HepG2 (cell line): ENCODE results near the gene MAP1B. TPM values are rescaled to one million over a fixed set of nuclear protein-coding genes. Genes with fewer than 3 reads are reported as not detected.

Source experiments
- ATAC-seq: fragments of 200-7000 bp; cut with Tn5 transposase; 3 replicates; pipeline ENCODE4 v1.9.1; 2020; ENCODE audit warnings: mild to moderate bottlenecking, moderate library complexity
- BruUV-seq: library from RNA; stranded (reverse); fragments of 400-500 nt; replicated peaks from 2 replicates; lab custom pipeline; 2021; lab: Mats Ljungman, UMichigan
- CTCF ChIA-PET: fragments of 300-600 bp; formaldehyde crosslinking; extraction: SDS; loops from one replicate; lab custom pipeline; 2021; ENCODE audit warnings: low total read pairs, inconsistent platforms, low intra/inter-chr PET ratio; lab: Yijun Ruan, JAX
- POLR2A ChIA-PET: fragments of 350-600 bp; sonication (Branson Sonifier 250); formaldehyde crosslinking; loops from one replicate; lab custom pipeline; 2020; ENCODE audit warnings: antibody characterized with exemption, inconsistent platforms; lab: Yijun Ruan, JAX
- DNase-seq: peaks from one replicate; pipeline ENCODE4 v3.0.0-alpha.2; 2015; ENCODE audit warnings: low spot score
- FAIRE-seq: peaks from 3 replicates; lab custom pipeline; 2011; peaks lifted over from hg19 to GRCh38; lab: Jason Lieb, UNC
- H2AFZ ChIP-seq: one replicate; pipeline ENCODE4 v1.6.1; 2011; ENCODE audit warnings: low read length, inconsistent platforms
- H3K27ac ChIP-seq: fragments of 300-600 bp; 3 replicates; pipeline ENCODE4 v1.8.0; 2011; ENCODE audit warnings: mixed run types, mild to moderate bottlenecking, mixed read lengths, low read length, inconsistent platforms; ENCODE audit not compliant: insufficient read depth; ENCODE audit errors: extremely low read length
- H3K27me3 ChIP-seq, 2 experiments: fragments of 200-600 bp in 1 of 2; 2 replicates in 1 of 2; 3 replicates in 1 of 2; pipeline versions ENCODE4 v1.6.0 to v1.8.0; 2011; ENCODE audit warnings: low read length in 2 of 2, mild to moderate bottlenecking in 2 of 2, moderate library complexity in 2 of 2, inconsistent platforms in 1 of 2; ENCODE audit not compliant: insufficient read depth in 2 of 2, control insufficient read depth in 1 of 2
- H3K36me3 ChIP-seq, 2 experiments: fragments of 200-600 bp in 1 of 2; replicated peaks in 1 of 2; 2 replicates in 1 of 2; 3 replicates in 1 of 2; pipeline versions ENCODE4 v1.5.1 to v1.8.0; 2011; ENCODE audit warnings: low read length in 2 of 2, inconsistent platforms in 1 of 2; ENCODE audit not compliant: insufficient read depth in 2 of 2, control insufficient read depth in 1 of 2
- H3K4me1 ChIP-seq: 2 replicates; pipeline ENCODE4 v1.5.1; 2012; ENCODE audit warnings: low read length, inconsistent platforms; ENCODE audit not compliant: insufficient read depth
- H3K4me2 ChIP-seq: 2 replicates; pipeline ENCODE4 v1.6.0; 2011; ENCODE audit warnings: low read depth, low read length, inconsistent platforms
- H3K4me3 ChIP-seq, 3 experiments: fragments of 200-600 bp in 1 of 3; sonication (generic), shearing (Covaris generic) in 1 of 3; replicated peaks in 1 of 3; 2 replicates each; pipeline ENCODE4 v1.5.1; 2011 to 2016; ENCODE audit warnings: low read length in 3 of 3, inconsistent platforms in 2 of 3, low read depth in 2 of 3, mild to moderate bottlenecking in 2 of 3, control low read depth in 1 of 3, mixed read lengths in 1 of 3; ENCODE audit not compliant: insufficient read depth in 1 of 3
- H3K79me2 ChIP-seq: one replicate; pipeline ENCODE4 v1.6.1; 2011; ENCODE audit warnings: low read length, inconsistent platforms; ENCODE audit not compliant: insufficient read depth
- H3K9ac ChIP-seq: 2 replicates; pipeline ENCODE4 v1.6.0; 2011; ENCODE audit warnings: mild to moderate bottlenecking, low read depth, low read length, inconsistent platforms; ENCODE audit not compliant: insufficient read depth
- H3K9me3 ChIP-seq: 2 replicates; pipeline ENCODE4 v1.5.1; 2012; ENCODE audit warnings: mild to moderate bottlenecking, low read length
- H4K20me1 ChIP-seq: 2 replicates; pipeline ENCODE4 v1.6.0; 2011; ENCODE audit warnings: inconsistent platforms, mild to moderate bottlenecking, low read length, moderate library complexity; ENCODE audit not compliant: insufficient read depth
- CENPT ChIP-seq: sonication (generic); formaldehyde crosslinking; IDR thresholded peaks from 2 replicates; pipeline ENCODE4 v1.8.0; 2022; ENCODE audit warnings: low read depth, mild to moderate bottlenecking, moderate library complexity, missing genetic modification reagents
- EHMT2 ChIP-seq: fragments of 200-600 bp; sonication (generic); IDR thresholded peaks from 2 replicates; pipeline ENCODE4 v1.7.0; 2017; ENCODE audit warnings: antibody characterized with exemption, low read depth, low read length, borderline replicate concordance
- ERF ChIP-seq: IDR thresholded peaks from 2 replicates; pipeline ENCODE4 v1.6.1; 2018; ENCODE audit warnings: missing biosample characterization, missing genetic modification reagents
- KLF11 ChIP-seq: IDR thresholded peaks from 2 replicates; pipeline ENCODE4 v1.6.1; 2016; ENCODE audit warnings: missing compliant biosample characterization
- MIER2 ChIP-seq: IDR thresholded peaks from 2 replicates; pipeline ENCODE4 v1.6.1; 2016; ENCODE audit warnings: missing biosample characterization, missing genetic modification reagents
- NFYC ChIP-seq: IDR thresholded peaks from 2 replicates; pipeline ENCODE4 v1.6.1; 2016; ENCODE audit warnings: missing genetic modification reagents, missing compliant biosample characterization
- SALL1 ChIP-seq: sonication (generic); formaldehyde crosslinking; IDR thresholded peaks from 2 replicates; pipeline ENCODE4 v1.8.0; 2022; ENCODE audit warnings: mild to moderate bottlenecking, missing genetic modification reagents
- SNAI1 ChIP-seq: sonication (generic); formaldehyde crosslinking; IDR thresholded peaks from 2 replicates; pipeline ENCODE4 v1.5.0; 2020; ENCODE audit warnings: mild to moderate bottlenecking, missing genetic modification reagents, borderline replicate concordance
- WIZ ChIP-seq: sonication (generic); formaldehyde crosslinking; IDR thresholded peaks from 2 replicates; pipeline ENCODE4 v1.5.1; 2020; ENCODE audit warnings: mild to moderate bottlenecking, missing genetic modification reagents
- ZNF652 ChIP-seq: IDR thresholded peaks from 2 replicates; pipeline ENCODE4 v1.6.1; 2016; ENCODE audit warnings: low read depth, borderline replicate concordance
- ZNF703 ChIP-seq: sonication (generic); formaldehyde crosslinking; IDR thresholded peaks from 2 replicates; pipeline ENCODE4 v1.5.1; 2020; ENCODE audit warnings: missing genetic modification reagents, mild to moderate bottlenecking, moderate library complexity, borderline replicate concordance
- WGBS: methylation state at CpG from one replicate; pipeline ENCODE4 v1.1.6; 2017; ENCODE audit warnings: low lambda C conversion rate; 5-methylcytosine and 5-hydroxymethylcytosine counted together
- in situ Hi-C: cut with HindIII; loops from 2 replicates; pipeline ENCODE4 v1.10.0; 2017; ENCODE audit warnings: low pct_unique_long_range_greater_than_20kb; ENCODE audit not compliant: extremely low pct_ligation_motif_present
- intact Hi-C: fragments of 100-400 bp; cut with micrococcal nuclease; formaldehyde crosslinking; loops from one replicate; pipeline ENCODE4 v1.10.0; 2022; ENCODE audit not compliant: unreplicated experiment
- polyA plus RNA-seq, 8 experiments: library from polyadenylated mRNA; depleted of rRNA in 3 of 8; stranded (reverse) in 7 of 8; unstranded in 1 of 8; fragments of >200 nt; fragmentation: Illumina TruSeq in 4 of 8; extraction: Trizol in 4 of 8; gene quantifications; 2 replicates each; pipeline versions ENCODE4 v1.2.1 to v1.2.3, GENCODE V29; 2011 to 2016; ENCODE audit warnings: low read depth in 4 of 8, missing spikeins in 1 of 8, mixed read lengths in 1 of 8; ENCODE audit not compliant: insufficient read depth in 1 of 8
- total RNA-seq, 5 experiments: library from RNA; depleted of rRNA; stranded (reverse); fragments of >200 nt; fragmentation: Illumina TruSeq; extraction: Trizol; gene quantifications; 2 replicates each; pipeline ENCODE4 v1.2.3, GENCODE V29; 2016; ENCODE audit warnings: low read depth in 1 of 5
- TF ChIP-seq, protein P1 (sequence below): sonication (generic); formaldehyde crosslinking; IDR thresholded peaks from 2 replicates; pipeline ENCODE4 v1.5.0; 2020; ENCODE audit warnings: missing genetic modification reagents
- TF ChIP-seq, protein P2 (sequence below): sonication (generic); formaldehyde crosslinking; IDR thresholded peaks from 2 replicates; pipeline ENCODE4 v1.5.1; 2020; ENCODE audit warnings: missing genetic modification reagents, mild to moderate bottlenecking, borderline replicate concordance
- TF ChIP-seq, protein P3 (sequence below), 2 experiments: IDR thresholded peaks; 2 replicates each; pipeline ENCODE4 v1.6.1; 2011 to 2012; ENCODE audit warnings: low read length in 2 of 2, borderline replicate concordance in 1 of 2, low read depth in 1 of 2, mild to moderate bottlenecking in 1 of 2, moderate library complexity in 1 of 2
- TF ChIP-seq, protein P4 (sequence below): sonication (generic); formaldehyde crosslinking; IDR thresholded peaks from 2 replicates; pipeline ENCODE4 v1.9.0; 2022; ENCODE audit warnings: low read depth, missing genetic modification reagents

Gene MAP1B
- total and polyA plus RNA-seq, 2 of the 13 experiments (the other 11 are each of a cell fraction or from before 2014, with no cell fraction given): 3.3 to 6.2 TPM

DNA sequence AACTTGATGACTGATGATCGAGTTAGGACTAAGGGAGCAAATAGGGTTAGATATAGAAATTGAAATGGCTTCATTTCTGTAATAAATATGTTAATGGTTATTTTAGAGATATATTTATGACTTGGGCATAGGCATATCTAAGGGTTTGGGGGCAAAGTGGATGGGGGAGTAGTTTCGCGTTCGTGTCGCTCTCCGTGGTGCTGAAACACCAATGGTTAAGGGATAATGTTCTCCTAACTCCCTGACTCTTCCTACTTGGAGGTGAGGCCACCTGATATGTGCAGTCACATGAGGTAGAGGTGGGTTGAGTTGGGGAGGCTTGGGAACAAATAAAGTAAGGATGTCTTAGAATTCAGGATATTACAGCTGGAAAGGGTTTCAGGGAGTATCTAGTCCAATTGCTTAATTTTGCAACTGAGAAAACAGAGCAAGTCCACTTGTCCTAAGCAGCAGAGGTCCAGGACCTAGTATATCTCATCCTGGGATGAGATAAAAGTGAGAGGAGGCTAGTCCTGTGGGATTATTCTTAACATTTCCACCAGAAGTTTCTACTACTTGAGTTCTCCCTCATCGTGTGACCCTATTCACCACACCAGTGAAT is 44.0 kb upstream of the MAP1B start:
- no peaks in the 10 kb centered on the region for H4K20me1 ChIP-seq
- intact Hi-C loops (loop anchor here (10.0 kb wide), 1 partner anchor 1411 kb away; no protein-coding TSS in a partner anchor), in situ Hi-C loops (no loop called here)
- no peak overlapping the region for H3K9ac ChIP-seq
- no peak overlapping the region for H3K27ac ChIP-seq
- H3K27me3 ChIP-seq: no peaks in the 10 kb centered on the region; a peak in 1 of 5 replicates
- no peak overlapping the region for H3K4me3 ChIP-seq
- POLR2A ChIA-PET: no interaction called here
- BruUV-seq: no TSS peak
- no peak overlapping the region for H3K4me2 ChIP-seq
- ATAC-seq (no peak), DNase-seq (peak; percentile 14), FAIRE-seq (no peak)
- no peaks in the 10 kb centered on the region for H3K9me3 ChIP-seq
- WGBS: 11% methylated on average over 7 of the region's 7 CpGs
- H3K4me1 ChIP-seq: no peaks in the 10 kb centered on the region
- H3K79me2 ChIP-seq: no peaks in the 10 kb centered on the region
- CTCF ChIA-PET: no interaction called here
- H3K36me3 ChIP-seq: no peaks in the 10 kb centered on the region
- H2AFZ ChIP-seq: no peak overlapping the region
- TF ChIP-seq, protein P1, sequence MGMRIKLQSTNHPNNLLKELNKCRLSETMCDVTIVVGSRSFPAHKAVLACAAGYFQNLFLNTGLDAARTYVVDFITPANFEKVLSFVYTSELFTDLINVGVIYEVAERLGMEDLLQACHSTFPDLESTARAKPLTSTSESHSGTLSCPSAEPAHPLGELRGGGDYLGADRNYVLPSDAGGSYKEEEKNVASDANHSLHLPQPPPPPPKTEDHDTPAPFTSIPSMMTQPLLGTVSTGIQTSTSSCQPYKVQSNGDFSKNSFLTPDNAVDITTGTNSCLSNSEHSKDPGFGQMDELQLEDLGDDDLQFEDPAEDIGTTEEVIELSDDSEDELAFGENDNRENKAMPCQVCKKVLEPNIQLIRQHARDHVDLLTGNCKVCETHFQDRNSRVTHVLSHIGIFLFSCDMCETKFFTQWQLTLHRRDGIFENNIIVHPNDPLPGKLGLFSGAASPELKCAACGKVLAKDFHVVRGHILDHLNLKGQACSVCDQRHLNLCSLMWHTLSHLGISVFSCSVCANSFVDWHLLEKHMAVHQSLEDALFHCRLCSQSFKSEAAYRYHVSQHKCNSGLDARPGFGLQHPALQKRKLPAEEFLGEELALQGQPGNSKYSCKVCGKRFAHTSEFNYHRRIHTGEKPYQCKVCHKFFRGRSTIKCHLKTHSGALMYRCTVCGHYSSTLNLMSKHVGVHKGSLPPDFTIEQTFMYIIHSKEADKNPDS: no peak
- TF ChIP-seq SNAI1 (no peak), MIER2 (CRISPR knock-in tag) (peak; percentile 95), CENPT (no peak), ERF (CRISPR knock-in tag) (0 out of 2 replicates have a peak, but pooled peaks have one; percentile 34), KLF11 (CRISPR knock-in tag) (no peak), WIZ (CRISPR knock-in tag) (peak; percentile 73; the same call in 1 of the 2 replicates), EHMT2 (peak; percentile 95; the same call in 1 of the 2 replicates), ZNF652 (CRISPR knock-in tag) (peak; percentile 55; the same call in 1 of the 2 replicates), NFYC (CRISPR knock-in tag) (no peak), ZNF703 (CRISPR knock-in tag) (no peak), SALL1 (CRISPR knock-in tag) (peak; percentile 16; the same call in 1 of the 2 replicates)
- TF ChIP-seq, protein P2, sequence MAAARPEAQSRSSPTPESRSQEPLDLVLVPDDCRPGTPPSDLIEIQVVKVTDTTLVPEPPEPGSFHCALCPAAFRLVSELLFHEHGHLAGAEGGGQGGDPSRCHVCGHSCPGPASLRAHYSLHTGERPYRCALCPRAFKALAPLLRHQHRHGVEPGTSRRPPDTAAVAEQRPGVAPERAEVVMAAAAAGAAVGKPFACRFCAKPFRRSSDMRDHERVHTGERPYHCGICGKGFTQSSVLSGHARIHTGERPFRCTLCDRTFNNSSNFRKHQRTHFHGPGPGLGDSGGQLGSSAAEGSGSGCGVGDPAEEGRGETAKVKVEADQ (CRISPR knock-in tag): no peak
- TF ChIP-seq, protein P3, sequence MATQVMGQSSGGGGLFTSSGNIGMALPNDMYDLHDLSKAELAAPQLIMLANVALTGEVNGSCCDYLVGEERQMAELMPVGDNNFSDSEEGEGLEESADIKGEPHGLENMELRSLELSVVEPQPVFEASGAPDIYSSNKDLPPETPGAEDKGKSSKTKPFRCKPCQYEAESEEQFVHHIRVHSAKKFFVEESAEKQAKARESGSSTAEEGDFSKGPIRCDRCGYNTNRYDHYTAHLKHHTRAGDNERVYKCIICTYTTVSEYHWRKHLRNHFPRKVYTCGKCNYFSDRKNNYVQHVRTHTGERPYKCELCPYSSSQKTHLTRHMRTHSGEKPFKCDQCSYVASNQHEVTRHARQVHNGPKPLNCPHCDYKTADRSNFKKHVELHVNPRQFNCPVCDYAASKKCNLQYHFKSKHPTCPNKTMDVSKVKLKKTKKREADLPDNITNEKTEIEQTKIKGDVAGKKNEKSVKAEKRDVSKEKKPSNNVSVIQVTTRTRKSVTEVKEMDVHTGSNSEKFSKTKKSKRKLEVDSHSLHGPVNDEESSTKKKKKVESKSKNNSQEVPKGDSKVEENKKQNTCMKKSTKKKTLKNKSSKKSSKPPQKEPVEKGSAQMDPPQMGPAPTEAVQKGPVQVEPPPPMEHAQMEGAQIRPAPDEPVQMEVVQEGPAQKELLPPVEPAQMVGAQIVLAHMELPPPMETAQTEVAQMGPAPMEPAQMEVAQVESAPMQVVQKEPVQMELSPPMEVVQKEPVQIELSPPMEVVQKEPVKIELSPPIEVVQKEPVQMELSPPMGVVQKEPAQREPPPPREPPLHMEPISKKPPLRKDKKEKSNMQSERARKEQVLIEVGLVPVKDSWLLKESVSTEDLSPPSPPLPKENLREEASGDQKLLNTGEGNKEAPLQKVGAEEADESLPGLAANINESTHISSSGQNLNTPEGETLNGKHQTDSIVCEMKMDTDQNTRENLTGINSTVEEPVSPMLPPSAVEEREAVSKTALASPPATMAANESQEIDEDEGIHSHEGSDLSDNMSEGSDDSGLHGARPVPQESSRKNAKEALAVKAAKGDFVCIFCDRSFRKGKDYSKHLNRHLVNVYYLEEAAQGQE (IDR thresholded peaks at IDR 0.05; ENCODE audit: borderline replicate concordance in 1 of 2, low read depth in 1 of 2, low read length in 2 of 2): peak; percentile 80 to 96
- TF ChIP-seq, protein P4, sequence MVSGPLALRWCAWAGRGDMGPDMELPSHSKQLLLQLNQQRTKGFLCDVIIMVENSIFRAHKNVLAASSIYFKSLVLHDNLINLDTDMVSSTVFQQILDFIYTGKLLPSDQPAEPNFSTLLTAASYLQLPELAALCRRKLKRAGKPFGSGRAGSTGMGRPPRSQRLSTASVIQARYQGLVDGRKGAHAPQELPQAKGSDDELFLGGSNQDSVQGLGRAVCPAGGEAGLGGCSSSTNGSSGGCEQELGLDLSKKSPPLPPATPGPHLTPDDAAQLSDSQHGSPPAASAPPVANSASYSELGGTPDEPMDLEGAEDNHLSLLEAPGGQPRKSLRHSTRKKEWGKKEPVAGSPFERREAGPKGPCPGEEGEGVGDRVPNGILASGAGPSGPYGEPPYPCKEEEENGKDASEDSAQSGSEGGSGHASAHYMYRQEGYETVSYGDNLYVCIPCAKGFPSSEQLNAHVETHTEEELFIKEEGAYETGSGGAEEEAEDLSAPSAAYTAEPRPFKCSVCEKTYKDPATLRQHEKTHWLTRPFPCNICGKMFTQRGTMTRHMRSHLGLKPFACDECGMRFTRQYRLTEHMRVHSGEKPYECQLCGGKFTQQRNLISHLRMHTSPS (CRISPR knock-in tag): no peak
